Hippocampal formation (tissue), 2 donors: Measurements from ENCODE around the gene CA7.
"Not testable (repeated sequence)": the region's sequence is repeated elsewhere in the genome, so short reads cannot be mapped to it uniquely, and the experiment has no call there.

ENCODE experiments used
- DNase-seq, 2 donors: peaks; one replicate each; lab custom pipeline; 2025; lab: John Stamatoyannopoulos, UW

Gene CA7

DNA sequence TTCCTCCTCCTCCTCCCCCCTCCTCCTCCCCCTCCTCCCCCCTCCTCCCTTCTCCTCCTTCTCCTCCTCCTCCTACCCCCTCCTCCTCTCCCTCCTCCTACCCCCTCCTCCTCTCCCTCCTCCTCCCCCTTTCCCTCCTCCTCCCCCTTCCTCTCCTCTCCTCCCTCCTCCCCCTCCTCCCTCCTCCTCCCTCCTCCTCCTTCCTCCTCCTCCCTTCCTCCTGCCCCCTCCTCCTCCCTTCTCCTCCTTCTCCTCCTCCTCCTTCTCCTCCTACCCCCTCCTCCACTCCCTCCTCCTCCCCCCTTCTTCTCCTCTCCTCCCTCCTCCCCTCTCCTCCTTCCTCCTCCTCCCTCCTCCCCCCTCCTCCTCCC lies 29.5 kb downstream of the CA7 start:
- DNase-seq: no peak

DNA sequence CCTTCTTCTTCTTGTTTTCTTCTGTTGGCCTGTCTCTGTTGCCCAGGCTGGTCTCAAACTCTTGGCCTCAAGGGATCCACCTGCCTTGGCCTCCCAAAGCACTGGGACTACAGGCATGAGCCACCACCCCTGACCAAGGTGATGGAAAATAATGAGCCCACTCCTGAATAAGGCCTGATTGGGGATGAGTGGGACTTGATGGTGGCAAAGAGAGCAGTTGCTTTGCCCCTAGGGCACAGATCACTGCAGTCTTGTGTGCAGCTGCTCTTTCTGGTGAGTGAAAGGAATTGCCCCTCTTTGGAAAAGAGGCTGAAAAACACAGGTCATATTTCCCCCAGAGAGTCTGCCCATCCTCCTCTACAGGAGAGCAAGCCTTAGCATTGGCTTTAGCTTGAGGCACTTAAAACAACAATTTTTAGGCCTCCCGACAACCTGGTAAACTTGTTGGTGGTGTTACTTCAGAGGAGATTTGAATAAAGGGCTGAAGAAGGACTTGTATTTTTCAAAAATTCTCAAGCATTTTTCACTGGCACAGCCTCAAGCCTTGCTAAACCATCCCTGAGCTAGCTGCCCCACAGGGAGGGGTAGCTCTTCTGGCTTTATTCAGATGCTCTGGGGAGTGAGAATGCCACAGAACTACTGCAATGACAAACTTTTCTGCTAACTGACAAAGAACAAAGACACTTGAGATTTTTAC lies 30.0 kb downstream of the CA7 start:
- no peak for DNase-seq

DNA sequence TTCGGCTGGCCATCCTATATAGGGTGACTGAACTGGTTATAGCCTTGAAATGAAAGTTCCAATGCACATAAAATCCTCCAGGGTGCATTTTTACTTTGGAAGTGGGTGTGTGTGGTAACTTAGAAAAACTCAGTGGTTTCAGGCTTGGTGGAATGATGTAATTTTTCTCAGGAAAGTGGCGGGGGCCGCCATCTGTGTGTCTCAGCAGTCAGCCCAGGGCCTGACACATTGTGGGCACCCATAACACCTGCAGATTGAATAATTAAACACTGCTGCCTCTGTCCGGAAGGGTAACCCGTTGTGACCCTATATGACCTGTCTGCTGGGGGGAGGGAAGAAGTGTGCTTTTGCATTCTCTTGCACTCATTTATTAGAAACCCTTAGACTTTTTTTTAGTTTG lies 33.9 kb downstream of the CA7 start:
- no peak for DNase-seq

DNA sequence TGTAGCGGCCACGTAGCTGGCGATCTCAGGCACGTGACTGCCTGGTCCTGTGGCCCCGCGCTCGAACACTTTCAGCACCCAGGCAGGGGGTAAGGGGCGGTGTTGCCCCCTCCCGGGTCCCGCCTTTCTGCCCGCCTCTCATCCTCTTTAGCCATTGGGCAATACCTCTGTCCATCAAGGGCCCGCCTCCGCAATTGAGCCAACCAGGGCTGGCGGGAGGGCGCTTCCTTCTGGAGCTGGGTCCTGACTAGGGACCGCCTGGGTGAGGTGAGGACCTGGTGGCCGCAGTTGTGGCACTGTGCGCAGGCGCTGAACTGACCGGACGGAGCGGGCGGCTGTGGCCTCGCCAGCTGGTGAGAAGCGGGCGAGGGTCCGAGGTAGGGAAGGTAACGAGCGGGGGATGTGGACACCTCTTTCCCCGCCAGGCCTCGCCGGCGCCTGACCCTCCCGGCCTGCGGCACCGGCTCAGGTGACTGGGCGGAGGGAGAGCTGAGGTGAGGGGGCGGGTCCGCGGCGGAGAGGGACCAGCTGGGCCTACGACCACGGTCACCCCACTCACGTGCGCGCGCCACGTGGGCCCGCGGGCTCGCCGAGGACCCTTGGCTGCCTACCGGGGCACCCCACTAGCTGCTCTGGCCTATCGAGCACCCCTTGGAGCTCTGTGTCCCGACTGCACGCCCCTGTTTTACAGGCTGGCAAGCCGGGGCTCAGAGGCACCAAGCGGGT lies 36.2 kb downstream of the CA7 start, which contains the start of gene PDP2:
PDP2 (plus strand) TSS at position 228 of the 726 bp plus-strand sequence. CDS start 3,770 bp downstream, outside the sequence.
- peak; percentile 91 to 94 for DNase-seq

DNA sequence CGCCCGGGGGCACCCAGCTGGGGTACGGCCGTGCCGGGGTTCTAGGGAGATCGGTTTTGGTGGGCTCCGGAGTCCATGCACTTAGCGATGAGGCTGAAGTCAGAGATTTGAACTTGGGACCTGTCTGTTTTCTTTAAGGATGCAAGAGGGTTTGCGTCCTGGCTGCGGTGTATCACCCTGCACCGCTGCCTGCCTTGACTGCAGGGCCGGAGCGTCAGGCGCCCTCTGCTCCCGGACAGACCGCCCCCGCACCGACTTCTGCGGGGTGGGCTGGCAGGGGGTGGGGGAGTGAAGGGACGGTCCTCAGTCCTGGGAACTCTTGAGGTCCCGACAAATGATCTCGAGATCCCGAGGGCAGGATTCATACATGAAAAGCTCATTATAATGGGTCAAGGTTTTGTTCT lies 36.8 kb downstream of the CA7 start:
- no peak for DNase-seq

DNA sequence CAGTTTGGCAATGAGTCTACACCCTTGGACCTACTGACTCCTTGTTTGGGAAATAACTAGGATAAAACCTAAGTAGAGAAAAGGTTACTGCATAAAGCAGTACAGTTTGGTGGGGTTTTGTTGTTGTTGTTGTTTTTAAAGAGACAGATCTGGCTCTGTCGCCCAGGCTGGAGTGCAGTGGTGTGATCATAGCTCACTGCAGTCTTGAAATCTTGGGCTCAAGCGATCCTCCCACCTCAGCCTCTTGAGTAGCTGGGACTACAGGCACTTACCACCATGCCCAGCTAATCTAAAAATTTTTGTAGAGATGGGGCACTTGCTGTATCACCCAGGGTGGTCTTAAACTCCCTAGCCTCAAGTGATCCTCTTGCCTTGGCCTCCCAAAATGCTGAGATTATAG lies 37.3 kb downstream of the CA7 start:
- no peak for DNase-seq

DNA sequence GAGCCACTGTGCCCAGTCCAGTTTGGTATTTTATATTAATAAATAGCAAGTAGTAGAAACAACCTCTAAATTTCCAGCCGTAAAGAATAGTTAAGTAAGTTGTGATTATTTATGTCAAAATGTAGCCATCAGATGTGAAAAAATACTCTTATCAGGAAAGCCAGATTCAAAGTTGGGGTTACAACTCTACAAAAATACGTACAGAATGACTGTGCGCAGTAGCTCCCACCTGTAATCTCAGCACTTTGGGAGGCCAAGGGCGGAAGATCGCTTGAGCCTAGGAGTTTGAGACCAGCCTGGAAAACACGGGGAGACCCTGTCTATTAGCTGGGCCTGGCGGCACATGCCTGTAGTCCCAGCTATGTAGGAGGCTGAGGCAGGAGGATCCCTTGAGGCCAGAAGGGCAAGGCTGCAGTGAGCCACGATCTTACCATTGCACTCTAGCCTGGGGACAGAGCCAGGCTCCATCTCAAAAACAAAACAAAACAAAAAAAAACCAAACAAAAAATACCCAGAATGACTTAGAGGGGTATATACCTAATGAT lies 37.8 kb downstream of the CA7 start:
- no peak for DNase-seq

DNA sequence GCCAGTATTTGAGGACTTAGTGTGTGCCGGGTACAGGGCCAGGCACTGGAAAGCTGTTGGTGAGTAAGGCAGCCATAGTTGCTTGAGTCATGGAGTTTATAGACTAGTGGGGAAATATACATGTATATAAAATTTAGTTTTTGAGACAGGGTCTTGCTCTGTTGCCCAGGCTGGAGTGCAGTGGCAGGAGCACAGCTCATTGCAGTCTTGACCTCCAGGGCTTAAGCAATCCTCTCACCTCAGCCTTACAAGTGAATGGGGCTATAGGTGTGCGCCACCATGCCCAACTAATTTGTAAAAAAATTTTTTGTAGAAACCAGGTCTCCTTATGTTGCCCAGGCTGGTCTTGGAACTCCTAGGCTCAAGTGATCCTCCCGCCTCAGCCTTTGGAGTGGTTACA lies 38.5 kb downstream of the CA7 start:
- no peak for DNase-seq

DNA sequence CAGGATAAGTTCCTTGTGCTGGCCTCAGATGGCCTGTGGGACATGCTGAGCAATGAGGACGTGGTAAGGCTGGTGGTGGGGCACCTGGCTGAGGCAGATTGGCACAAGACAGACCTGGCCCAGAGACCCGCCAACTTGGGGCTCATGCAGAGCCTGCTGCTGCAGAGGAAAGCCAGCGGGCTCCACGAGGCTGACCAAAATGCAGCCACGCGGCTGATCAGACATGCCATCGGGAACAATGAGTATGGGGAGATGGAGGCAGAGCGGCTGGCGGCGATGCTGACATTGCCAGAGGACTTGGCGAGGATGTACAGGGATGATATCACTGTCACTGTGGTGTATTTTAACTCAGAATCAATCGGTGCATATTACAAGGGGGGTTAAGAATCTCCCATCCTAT lies 41.3 kb downstream of the CA7 start:
- DNase-seq: no peak

DNA sequence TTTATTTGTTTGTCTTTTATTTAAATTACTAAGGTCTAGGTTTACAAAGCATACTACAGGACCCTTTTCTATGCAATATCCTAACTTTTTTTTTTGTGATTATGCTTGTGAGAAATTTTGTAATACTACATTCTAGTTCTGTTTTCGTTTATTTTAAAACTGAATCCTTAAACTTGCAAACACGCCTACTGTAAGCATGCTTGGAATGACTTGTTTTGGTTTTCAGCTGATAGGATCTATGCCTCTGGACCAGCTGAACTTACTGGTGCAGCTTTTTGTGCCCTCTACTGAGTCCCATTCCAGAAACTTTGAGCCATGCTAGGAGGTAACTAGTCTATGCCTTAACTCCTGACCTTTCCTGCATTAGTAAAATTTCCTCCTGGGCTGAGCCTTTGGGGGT lies 42.1 kb downstream of the CA7 start:
- no peak for DNase-seq

DNA sequence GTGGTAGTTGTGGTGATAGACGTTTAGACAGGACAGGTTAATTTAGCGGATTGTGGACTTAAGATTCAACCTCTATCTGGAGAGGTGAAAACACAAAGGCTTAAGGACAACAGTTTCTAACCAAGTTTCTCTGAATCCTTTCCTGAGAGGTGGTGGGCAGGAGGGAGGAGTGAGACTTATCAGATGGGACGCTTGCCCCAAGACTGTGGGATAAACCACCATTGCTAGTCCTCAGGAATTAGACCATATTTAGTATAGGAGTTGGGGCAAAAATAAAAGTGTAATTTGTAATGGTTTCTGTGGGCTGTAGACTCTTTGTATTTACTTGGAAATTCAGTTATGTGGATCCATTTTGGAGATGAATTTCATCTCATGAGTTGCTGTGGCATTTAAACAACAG lies 42.7 kb downstream of the CA7 start:
- no peak for DNase-seq

DNA sequence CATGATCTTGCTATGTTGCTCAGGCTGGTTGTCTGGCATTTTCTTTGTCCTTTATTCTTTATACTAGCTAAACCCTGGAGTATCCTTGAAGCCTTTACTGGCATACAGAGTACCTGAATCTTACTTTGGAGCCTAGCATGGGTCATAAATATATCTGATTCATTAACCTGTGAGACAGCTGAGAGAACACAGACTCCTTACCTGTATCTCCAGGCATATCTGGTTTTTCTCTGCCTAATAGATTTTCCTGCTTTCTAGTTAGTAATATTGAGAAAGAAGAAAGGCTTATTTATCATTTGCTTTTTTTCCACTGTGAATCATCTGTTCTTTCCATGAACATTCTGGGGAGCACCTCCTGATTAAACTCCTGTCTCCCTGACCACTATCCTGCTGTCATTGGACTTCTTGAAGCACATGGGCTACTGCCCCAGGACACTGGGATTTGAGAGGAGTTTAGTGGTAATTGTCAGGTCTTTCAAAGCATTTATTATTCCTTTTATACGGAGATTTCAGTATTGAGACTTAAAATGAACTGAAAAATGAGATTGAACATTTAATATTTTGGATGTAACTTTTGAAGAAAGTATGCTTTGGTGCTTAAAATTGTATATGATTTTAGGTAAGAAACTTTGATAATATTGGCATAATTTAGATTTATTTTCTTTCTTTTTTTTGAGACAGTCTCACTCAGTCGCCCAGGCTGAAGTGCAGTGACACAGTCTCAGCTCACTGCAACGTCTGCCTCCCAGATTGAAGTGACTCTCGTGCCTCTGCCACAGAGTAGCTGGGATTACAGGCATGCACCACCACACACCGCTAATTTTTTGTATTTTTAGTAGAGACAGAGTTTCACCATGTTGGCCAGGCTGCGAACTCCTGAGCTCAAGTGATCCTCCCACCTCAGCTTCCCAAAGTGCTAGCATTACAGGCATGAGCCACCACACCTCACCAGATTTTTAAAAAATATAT lies 44.7 kb downstream of the CA7 start:
- DNase-seq: no peak

DNA sequence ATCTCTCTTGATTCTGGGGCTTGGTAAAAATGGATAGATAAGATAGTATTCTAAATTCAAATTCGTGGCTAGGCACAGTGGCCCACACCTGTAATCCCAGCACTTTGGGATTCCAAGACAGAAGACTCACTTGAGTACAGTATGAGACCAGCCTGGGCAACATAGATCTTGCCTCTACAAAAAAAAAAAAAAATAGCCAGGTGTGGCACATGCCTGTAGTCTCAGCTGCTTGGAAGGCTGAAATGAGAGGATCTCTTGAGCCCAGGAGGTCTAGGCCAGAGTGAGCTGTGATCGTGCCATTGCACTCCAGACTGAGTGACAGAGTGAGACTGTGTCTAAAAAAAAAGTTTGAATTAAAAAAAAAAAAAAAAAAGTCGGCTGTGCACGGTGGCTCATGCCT lies 45.4 kb downstream of the CA7 start:
- DNase-seq: no peak

DNA sequence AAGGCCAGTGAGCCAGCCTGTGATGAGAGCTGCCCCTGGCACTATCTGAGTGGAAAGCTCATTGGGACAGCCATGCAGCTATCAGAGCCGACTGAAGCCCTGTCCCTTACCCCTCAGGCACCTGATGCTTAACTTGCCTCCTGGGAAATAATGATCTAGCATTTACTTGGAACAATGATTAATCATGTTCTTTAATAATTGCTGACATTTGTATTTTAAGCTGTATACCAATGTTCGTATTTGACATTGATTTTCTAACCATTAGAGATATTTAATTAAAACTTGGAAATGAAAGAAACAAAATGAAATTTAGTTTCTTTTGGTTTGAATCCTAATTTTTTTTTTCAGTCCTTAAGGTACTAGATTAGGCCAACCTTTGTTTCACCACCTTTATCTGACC lies 46.6 kb downstream of the CA7 start:
- DNase-seq: no peak

DNA sequence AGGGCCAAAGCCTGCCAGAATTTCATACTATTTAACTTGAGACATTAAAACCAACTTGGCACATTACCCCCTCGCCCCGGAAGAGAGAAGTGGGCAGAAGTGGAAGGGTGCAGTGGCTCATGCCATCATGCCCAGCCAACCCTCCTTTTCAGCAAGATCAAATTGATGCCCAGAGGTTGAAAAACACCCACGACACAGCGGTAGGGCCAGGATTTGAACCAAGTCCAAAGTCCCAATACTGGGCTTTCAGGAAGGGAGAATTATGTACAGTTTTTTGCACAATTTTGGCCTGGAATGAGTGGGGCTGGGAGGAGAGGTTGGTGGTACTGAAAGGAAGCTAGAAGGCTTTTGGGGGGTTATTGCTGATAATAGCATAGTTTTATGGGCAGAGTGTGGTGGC lies 47.1 kb downstream of the CA7 start:
- DNase-seq: no peak

DNA sequence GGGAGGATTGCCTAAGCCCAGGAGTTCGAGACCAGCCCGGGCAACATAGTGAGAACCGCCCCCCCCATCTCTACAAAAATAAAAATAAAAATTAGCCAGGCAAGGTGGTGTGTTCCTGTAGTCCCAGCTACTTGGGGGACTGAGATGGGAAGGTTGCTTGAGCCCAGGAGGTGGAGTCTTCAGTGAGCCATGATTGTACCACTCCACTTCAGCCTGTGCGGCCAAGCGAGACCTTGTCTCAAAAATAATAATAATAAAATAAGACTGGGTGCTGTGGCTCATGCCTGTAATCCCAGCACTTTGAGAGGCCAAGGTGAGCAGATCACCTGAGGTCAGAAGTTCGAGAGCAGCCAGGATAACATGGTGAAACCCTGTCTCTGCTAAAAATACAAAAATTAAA lies 47.6 kb downstream of the CA7 start:
- no peak for DNase-seq

DNA sequence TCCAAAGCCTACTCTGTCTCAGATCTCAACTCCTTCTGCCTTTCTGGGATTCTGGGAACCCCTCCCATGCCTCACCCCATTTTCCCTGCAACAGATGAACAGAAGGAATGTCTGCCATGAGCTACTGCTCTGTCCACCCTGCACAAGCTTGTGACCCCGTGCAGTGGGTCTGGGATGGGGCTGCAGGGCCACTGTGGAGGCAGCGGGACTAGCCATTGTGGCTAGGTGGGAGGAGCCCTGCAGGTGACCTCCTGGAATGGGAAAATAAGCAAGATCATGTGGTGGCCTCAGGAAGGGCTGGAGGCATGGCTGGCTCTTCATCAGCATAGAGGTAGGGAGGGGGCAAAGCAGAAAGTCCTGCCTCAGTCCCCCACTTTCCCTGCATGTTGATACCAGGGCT lies 49.8 kb downstream of the CA7 start:
- no peak for DNase-seq

DNA sequence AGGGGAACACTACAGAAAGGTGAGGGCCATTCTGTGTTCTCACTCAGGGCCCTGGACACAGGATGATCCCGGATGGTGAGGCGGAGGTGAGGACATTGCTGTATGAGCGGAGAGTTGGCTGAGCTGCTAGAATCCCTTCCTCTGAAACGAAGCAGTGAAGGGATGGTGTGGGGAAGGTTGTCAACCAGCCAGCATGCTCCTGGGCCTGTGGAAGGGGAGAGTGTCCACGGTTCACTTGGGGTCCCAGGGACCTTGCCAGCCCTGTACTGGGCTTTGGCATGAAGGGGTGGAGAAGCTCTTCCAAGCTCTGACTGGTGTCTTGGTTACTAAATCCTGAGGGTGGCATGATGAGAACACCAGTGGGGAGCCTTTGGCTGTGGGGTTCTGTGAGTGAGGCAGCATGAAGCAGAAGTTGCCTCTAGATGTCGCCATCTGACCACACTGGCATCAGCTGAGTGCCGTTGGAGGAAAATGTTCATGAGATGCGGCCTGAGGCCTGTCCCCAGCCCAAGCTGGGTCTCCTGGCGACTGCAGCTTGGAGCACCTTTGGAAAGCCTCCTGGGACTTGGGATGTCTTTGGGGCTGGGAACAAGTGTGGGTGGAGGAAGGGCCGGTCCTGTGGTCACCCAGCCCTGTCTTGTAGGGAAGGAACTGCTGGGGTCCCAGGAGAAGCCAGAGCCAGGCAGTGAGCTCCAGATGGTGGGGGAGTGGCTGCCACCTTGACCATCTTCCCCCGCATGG lies 50.9 kb downstream of the CA7 start:
- DNase-seq: peak; percentile 50 to 57

DNA sequence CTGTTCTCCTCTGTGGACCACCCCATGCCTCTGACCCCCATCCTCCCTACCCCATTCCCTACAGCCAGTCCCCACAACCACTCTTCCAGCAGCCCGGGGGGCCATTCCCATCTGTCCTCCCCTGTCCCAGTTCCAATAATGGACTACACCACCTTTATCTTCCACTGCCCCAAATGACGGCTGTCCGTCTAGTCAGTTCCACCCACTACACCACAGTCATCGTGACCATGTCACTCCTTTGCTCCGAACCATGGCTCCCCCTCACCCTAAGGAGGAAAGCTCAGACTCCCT lies 51.4 kb downstream of the CA7 start:
- no peak for DNase-seq

DNA sequence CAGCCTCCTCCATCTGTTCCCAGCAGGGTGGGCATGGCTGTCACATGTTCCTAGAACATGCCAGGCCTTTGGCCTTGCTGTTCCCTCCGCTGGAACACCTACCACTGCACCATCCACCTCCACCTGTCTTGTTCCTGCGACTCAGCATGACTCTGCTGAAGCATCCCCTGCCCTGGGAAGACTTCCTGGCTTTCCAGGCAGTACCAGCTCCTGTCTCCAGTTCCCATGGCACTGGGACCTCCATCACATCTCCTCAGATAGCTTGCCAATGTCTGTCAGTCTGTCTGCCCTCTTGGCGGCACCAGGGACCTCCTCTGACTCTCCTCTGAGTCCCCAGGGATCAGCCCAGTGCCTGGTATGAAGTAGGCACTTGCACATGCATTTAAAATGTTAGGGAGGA lies 51.8 kb downstream of the CA7 start:
- no peak for DNase-seq

DNA sequence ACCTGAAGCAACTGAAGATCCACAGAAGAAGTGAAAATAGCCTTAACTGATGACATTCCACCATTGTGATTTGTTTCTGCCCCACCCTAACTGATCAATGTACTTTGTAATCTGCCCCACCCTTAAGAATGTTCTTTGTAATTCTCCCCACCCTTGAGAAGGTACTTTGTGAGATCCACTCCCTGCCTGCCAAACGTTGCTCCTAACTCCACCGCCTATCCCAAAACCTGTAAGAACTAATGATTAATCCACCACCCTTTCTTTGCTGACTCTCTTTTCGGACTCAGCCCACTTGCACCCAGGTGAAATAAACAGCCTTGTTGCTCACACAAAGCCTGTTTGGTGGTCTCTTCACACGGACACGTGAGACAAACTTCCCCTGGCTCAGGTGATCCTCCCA lies 52.5 kb downstream of the CA7 start:
- DNase-seq: not testable (repeated sequence)

DNA sequence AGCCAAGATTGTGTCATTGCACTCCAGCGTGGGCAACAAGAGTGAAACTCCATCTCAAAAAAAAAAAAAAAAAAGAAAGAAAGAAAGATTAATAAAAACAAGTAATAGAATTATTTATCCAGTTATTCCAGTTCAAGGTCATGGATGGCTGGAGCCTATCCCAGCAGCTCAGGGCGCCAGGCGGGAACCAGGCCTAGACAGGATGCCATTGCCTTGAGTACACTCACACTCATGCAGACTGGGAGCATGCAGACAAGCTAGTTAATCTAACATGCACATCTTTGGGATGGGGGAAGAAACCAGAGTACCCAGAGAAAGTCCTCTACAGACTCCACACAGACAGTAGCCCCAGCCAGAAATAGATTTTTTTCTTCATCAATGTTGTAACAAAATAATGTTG lies 54.0 kb downstream of the CA7 start:
- no peak for DNase-seq
